K562 (cell line): ENCODE results near the gene ARHGEF1. TPM values are rescaled to one million over a fixed set of nuclear protein-coding genes. Genes with fewer than 3 reads are reported as not detected.
A peak's percentile ranks its signal among the peaks of the same experiment; 100 is the strongest.

Experiments
- DPF2 ChIP-seq: fragments of 450-650 bp; IDR thresholded peaks from 2 replicates; pipeline ENCODE4 v1.6.1; 2016
- GABPA ChIP-seq: fragments of 200-800 bp; sonication (Bioruptor generic); conservative IDR thresholded peaks from 2 replicates; pipeline ENCODE4 v1.6.1; 2016; ENCODE audit warnings: low read depth, missing genetic modification characterization, missing compliant biosample characterization
- GTF2A2 ChIP-seq: IDR thresholded peaks from 2 replicates; pipeline ENCODE4 v1.6.1; 2016; ENCODE audit warnings: mild to moderate bottlenecking, missing genetic modification characterization, missing compliant biosample characterization
- KAT2B ChIP-seq: IDR thresholded peaks from one replicate; pipeline ENCODE4 v1.6.1; 2012; ENCODE audit warnings: low read depth, mild to moderate bottlenecking, control low read depth, inconsistent platforms, low read length, moderate library complexity
- KAT7 ChIP-seq: sonication (generic); formaldehyde crosslinking; IDR thresholded peaks from 2 replicates; pipeline ENCODE4 v1.8.0; 2022; ENCODE audit warnings: missing genetic modification reagents, mild to moderate bottlenecking, borderline replicate concordance
- MAFK ChIP-seq: IDR thresholded peaks from 2 replicates; pipeline ENCODE4 v1.6.1; 2011; ENCODE audit warnings: low read length, improper control_type of control experiment
- PURB ChIP-seq: sonication (generic); formaldehyde crosslinking; IDR thresholded peaks from 2 replicates; pipeline ENCODE4 v1.9.0; 2021; ENCODE audit warnings: low read depth, mild to moderate bottlenecking, missing genetic modification reagents
- RAD51 ChIP-seq: fragments of 450-650 bp; IDR thresholded peaks from 2 replicates; pipeline ENCODE4 v1.7.1; 2016; ENCODE audit warnings: low read depth, mild to moderate bottlenecking, borderline replicate concordance
- SMARCE1 ChIP-seq: fragments of 450-650 bp; IDR thresholded peaks from 2 replicates; pipeline ENCODE4 v1.7.1; 2016; ENCODE audit warnings: mild to moderate bottlenecking
- TCFL5 ChIP-seq: fragments of 250-450 bp; sonication (Bioruptor Pico); conservative IDR thresholded peaks from 2 replicates; pipeline ENCODE4 v1.6.1; 2021; ENCODE audit warnings: mild to moderate bottlenecking, moderate library complexity, matching md5 sums
- ZNF584 ChIP-seq: fragments of 200-800 bp; sonication (Bioruptor generic); IDR thresholded peaks from 2 replicates; pipeline ENCODE4 v1.6.1; 2016; ENCODE audit warnings: low read depth, mild to moderate bottlenecking, missing genetic modification characterization, missing compliant biosample characterization
- ZNF76 ChIP-seq: fragments of 250-450 bp; sonication (Bioruptor Pico); IDR thresholded peaks from 2 replicates; pipeline ENCODE4 v1.4.0; 2020; ENCODE audit warnings: mild to moderate bottlenecking, moderate library complexity, borderline replicate concordance
- polyA plus RNA-seq, 8 experiments: library from polyadenylated mRNA; depleted of rRNA in 4 of 8; stranded (reverse) in 5 of 8; unstranded in 3 of 8; fragments of >200 nt; fragmentation: Nextera tagmentation in 2 of 8; fragmentation: Illumina TruSeq in 1 of 8; extraction: Ambion mirVana in 2 of 8; extraction: Trizol in 1 of 8; gene quantifications; 2 replicates each; pipeline versions ENCODE4 v1.2.1 to v1.2.3, GENCODE V29; 2011 to 2014; ENCODE audit warnings: inconsistent platforms in 1 of 8, missing spikeins in 1 of 8
- total RNA-seq, 7 experiments: library from RNA; depleted of rRNA in 6 of 7; stranded (reverse); fragments of >200 nt in 6 of 7; fragmentation: Illumina TruSeq in 2 of 7; extraction: Trizol in 2 of 7; gene quantifications; 2 replicates each; pipeline versions ENCODE4 v1.2.1 to v1.2.3, GENCODE V29; 2011 to 2021; ENCODE audit warnings: low replicate concordance in 1 of 7
- TF ChIP-seq, protein P1 (sequence below), 2 experiments: fragments of 450-650 bp; IDR thresholded peaks; 2 replicates each; pipeline ENCODE4 v1.6.1; 2016; ENCODE audit warnings: mild to moderate bottlenecking in 2 of 2, borderline replicate concordance in 1 of 2, low read depth in 1 of 2, moderate library complexity in 1 of 2
- TF ChIP-seq, protein P2 (sequence below): fragments of 150-350 bp; conservative IDR thresholded peaks from 2 replicates; pipeline ENCODE4 v1.6.1; 2014; ENCODE audit warnings: low read length

The ARHGEF1 gene
- total and polyA plus RNA-seq, 9 of the 15 experiments (the other 6 are each of a cell fraction or from before 2014, with no cell fraction given) = 1.9 to 149 (median 29.8) TPM

DNA sequence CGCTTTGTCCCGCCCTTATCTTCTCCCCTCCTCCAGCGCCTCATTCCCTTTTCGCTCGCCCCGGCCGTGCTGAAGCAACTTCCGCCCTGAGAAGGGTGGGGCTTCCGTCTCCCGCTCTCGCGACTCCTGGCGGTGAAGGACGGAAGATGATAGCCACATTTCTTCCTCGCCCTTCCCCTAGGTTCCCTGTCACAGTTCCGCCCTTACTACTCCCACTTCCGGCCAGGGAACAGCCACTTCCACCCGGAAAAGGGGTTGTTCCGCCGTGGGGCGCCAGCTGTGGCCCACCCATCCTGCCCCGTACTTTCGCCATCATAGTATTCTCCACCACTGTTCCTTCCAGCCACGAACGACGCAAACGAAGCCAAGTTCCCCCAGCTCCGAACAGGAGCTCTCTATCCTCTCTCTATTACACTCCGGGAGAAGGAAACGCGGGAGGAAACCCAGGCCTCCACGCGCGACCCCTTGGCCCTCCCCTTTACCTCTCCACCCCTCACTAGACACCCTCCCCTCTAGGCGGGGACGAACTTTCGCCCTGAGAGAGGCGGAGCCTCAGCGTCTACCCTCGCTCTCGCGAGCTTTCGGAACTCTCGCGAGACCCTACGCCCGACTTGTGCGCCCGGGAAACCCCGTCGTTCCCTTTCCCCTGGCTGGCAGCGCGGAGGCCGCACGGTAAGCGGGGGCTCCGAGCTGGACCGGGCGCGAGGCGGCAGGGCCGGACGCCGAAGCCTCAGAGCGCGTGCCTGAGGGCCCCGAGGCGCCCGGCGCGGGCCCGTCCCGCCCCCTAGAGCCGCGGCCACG lies 23.2 kb upstream of the ARHGEF1 start, which contains the start of gene RPS19 (continued):
- TF ChIP-seq, protein P1, sequence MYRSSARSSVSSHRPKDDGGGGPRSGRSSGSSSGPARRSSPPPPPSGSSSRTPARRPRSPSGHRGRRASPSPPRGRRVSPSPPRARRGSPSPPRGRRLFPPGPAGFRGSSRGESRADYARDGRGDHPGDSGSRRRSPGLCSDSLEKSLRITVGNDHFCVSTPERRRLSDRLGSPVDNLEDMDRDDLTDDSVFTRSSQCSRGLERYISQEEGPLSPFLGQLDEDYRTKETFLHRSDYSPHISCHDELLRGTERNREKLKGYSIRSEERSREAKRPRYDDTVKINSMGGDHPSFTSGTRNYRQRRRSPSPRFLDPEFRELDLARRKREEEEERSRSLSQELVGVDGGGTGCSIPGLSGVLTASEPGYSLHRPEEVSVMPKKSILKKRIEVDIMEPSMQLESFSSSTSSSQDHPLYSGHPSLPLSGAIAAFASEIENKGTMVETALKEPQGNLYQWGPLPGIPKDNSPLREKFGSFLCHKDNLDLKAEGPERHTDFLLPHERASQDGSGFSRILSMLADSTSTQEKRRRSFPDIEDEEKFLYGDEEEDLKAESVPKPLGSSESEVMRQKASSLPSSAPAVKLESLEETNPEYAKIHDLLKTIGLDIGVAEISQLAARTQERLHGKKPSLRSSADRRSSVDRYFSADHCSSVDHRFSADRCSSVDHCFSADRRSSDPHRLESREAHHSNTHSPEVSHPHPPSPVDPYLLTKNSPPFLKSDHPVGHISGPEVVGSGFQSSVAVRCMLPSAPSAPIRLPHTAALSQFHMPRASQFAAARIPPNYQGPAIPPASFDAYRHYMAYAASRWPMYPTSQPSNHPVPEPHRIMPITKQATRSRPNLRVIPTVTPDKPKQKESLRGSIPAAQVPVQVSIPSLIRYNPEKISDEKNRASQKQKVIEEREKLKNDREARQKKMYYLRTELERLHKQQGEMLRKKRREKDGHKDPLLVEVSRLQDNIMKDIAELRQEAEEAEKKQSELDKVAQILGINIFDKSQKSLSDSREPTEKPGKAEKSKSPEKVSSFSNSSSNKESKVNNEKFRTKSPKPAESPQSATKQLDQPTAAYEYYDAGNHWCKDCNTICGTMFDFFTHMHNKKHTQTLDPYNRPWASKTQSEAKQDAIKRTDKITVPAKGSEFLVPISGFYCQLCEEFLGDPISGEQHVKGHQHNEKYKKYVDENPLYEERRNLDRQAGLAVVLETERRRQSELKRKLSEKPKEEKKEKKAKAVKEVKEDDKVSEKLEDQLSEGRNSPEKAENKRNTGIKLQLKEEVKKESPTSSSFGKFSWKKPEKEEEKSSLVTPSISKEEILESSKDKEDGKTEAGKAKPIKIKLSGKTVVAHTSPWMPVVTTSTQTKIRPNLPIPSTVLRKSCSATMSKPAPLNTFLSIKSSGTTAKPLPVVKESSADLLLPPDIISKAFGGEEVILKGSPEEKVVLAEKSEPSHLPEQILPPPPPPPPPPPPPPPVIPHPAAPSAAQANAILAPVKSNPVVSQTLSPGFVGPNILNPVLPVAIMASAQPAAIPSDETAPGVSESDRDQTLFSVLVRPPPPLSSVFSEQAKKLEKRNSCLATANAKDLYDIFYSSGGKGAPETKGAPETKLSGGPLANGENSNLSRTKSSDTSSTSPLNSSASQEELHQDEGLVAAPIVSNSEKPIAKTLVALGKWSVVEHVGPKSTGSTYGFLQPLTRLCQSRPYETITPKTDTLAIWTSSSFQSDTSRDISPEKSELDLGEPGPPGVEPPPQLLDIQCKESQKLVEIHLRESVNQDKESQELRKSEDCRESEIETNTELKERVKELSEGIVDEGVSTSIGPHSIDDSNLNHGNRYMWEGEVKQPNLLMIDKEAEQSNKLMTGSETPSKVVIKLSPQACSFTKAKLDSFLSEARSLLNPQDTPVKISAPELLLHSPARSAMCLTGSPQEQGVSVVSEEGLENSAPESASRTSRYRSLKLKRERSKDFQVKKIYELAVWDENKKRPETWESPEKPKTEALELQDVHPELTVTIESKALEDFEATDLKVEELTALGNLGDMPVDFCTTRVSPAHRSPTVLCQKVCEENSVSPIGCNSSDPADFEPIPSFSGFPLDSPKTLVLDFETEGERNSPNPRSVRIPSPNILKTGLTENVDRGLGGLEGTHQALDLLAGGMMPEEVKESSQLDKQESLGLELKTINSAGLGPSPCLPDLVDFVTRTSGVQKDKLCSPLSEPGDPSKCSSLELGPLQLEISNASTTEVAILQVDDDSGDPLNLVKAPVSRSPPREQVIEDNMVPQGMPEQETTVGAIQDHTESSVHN (IDR thresholded peaks at IDR 0.05; ENCODE audit: borderline replicate concordance in 1 of 2, low read depth in 1 of 2) = 0 out of 4 replicates have a peak, but pooled peaks of 1 of the 2 experiments have one; percentile 37
- TF ChIP-seq PURB (CRISPR knock-in tag) = no peak
- peak; percentile 84 for TF ChIP-seq KAT2B
- no peak for TF ChIP-seq MAFK
- peak; percentile 56; the same call in 1 of the 2 replicates for TF ChIP-seq ZNF76
- TF ChIP-seq GABPA (tag) = peak; percentile 98
- no peak for TF ChIP-seq TCFL5 (CRISPR knock-in tag)
- TF ChIP-seq, protein P2, sequence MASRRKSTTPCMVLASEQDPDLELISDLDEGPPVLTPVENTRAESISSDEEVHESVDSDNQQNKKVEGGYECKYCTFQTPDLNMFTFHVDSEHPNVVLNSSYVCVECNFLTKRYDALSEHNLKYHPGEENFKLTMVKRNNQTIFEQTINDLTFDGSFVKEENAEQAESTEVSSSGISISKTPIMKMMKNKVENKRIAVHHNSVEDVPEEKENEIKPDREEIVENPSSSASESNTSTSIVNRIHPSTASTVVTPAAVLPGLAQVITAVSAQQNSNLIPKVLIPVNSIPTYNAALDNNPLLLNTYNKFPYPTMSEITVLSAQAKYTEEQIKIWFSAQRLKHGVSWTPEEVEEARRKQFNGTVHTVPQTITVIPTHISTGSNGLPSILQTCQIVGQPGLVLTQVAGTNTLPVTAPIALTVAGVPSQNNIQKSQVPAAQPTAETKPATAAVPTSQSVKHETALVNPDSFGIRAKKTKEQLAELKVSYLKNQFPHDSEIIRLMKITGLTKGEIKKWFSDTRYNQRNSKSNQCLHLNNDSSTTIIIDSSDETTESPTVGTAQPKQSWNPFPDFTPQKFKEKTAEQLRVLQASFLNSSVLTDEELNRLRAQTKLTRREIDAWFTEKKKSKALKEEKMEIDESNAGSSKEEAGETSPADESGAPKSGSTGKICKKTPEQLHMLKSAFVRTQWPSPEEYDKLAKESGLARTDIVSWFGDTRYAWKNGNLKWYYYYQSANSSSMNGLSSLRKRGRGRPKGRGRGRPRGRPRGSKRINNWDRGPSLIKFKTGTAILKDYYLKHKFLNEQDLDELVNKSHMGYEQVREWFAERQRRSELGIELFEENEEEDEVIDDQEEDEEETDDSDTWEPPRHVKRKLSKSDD = peak; percentile 99
- no peak; the same call in 1 of the 2 replicates for TF ChIP-seq RAD51
- TF ChIP-seq GTF2A2 (tag) = no peak
- peak; percentile 32; the same call in 1 of the 2 replicates for TF ChIP-seq ZNF584
- peak; percentile 83; the same call in 1 of the 2 replicates for TF ChIP-seq KAT7 (CRISPR knock-in tag)
- TF ChIP-seq SMARCE1 = peak; percentile 62; the same call in 1 of the 2 replicates
- peak; percentile 81 for TF ChIP-seq DPF2
